ENCODE measurements around the gene RBMS1. TPM values are rescaled to one million over a fixed set of nuclear protein-coding genes. Genes with fewer than 3 reads are reported as not detected.
"Not testable (repeated sequence)": the region's sequence is repeated elsewhere in the genome, so short reads cannot be mapped to it uniquely, and the experiment has no call there.

RBMS1 gene
- total and polyA plus RNA-seq, 4 donors, result 29.5 to 72.0 (median 49.5) TPM

DNA sequence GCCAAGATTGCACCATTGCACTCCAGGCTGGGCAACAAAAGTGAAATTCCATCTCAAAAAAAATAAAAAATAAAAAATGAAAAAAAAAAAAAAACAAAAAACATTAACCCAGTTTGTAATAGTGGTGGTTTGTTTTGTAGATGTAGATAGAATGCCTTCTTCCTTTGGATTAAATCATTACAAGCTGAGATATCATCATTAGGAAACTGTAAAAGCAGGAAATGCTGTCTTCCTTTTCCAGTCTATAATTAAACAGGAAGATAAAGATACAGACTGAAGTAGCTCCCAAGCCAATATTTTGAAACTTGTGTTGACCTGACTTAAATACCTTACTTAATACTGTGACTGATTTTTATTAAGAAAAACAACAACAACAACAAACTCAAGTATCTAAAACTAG is 43.1 kb downstream of the RBMS1 start:
- Histone ChIP-seq H3K4me1 (ENCODE audit: control insufficient read depth, insufficient read depth, low read length) (no peaks in the 10 kb centered on the region), H3K36me3 (ENCODE audit: control insufficient read depth, insufficient read depth, low read length) (no peaks in the 10 kb centered on the region), H3K4me3 (ENCODE audit: low read depth, low read length) (no peak overlapping the region), H3K9me3 (ENCODE audit: control insufficient read depth, insufficient read depth, low read length) (no peaks in the 10 kb centered on the region), H3K27ac (ENCODE audit: low read depth, low read length) (no peak overlapping the region), H3K27me3 (ENCODE audit: control insufficient read depth, insufficient read depth, low read length) (no peaks in the 10 kb centered on the region)
- DNase-seq (ENCODE audit: low read depth in 4 of 6, low spot score in 6 of 6), result no peak

DNA sequence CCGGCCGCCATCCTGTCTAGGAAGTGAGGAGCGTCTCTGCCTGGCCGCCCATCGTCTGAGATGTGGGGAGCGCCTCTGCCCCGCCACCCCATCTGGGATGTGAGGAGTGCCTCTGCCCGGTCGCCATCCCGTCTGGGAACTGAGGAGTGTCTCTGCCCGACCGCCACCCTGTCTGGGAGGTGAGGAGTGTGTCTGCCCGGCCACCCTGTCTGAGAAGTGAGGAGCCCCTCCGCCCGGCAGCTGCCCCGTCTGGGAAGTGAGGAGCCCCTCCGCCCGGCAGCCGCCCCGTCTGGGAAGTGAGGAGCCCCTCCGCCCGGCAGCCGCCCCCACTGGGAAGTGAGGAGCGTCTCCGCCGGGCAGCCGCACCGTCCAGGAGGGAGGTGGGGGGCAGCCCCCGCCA is 44.8 kb downstream of the RBMS1 start:
- WGBS (ENCODE audit: insufficient coverage), result 70% methylated on average over 2 of the region's 29 CpGs
- not testable (repeated sequence) for H3K27me3 ChIP-seq (ENCODE audit: control insufficient read depth, insufficient read depth, low read length); DNase-seq (ENCODE audit: low read depth in 4 of 6, low spot score in 6 of 6)

DNA sequence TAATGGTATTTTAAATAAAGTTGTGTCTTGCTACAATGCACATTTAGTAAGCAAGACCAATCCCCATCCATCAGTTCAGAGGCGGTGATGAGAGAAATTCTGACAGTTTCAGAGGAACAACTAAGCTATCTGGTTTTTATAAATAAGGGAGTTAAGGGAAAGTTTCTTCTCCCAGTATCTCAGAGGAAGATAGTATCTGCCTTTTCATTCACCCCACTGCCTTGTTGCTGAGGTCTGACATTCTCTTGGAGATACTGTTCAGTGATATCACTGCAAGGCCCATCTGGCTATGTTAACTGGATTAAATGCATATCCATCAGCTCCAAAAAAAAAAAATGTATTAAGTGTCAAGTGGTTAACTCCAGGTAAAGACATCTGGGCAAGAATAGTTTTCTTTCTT is 47.9 kb downstream of the RBMS1 start:
- no peak for DNase-seq (ENCODE audit: low read depth in 4 of 6, low spot score in 6 of 6)
- no peaks in the 10 kb centered on the region for H3K4me1 ChIP-seq (ENCODE audit: control insufficient read depth, insufficient read depth, low read length)

More for the DNA sequence above, 44.8 kb downstream of the RBMS1 start:
- not testable (repeated sequence) for H3K36me3 ChIP-seq (ENCODE audit: control insufficient read depth, insufficient read depth, low read length); H3K4me3 ChIP-seq (ENCODE audit: low read depth, low read length); H3K27ac ChIP-seq (ENCODE audit: low read depth, low read length); H3K4me1 ChIP-seq (ENCODE audit: control insufficient read depth, insufficient read depth, low read length); H3K9me3 ChIP-seq (ENCODE audit: control insufficient read depth, insufficient read depth, low read length)

DNA sequence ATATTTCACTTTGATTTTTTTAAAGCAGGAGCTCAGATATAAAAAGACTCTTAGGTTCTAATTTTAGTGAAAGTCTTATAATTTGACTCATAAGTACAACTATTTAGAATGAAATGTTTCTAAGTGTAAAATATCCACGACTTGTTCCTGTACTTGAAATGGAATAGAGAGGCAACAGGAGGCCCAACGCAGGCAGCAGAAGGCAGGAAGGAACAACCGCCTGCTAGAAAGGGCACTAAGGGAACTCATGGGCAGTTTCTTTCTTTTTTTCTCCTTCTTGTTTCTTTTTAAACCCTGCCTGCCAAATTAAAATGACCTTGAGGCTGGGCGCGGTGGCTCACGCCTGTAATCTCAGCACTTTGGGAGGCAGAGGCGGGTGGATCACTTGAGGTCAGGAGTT is 51.0 kb downstream of the RBMS1 start:
- WGBS (ENCODE audit: insufficient coverage), result 92% methylated on average over 7 of the region's 7 CpGs

More for the DNA sequence above, 47.9 kb downstream of the RBMS1 start:
- WGBS (ENCODE audit: insufficient coverage), result no CpG with 5 or more reads among the region's 1 CpG
- Histone ChIP-seq H3K36me3 (ENCODE audit: control insufficient read depth, insufficient read depth, low read length) (no peaks in the 10 kb centered on the region), H3K4me3 (ENCODE audit: low read depth, low read length) (no peak overlapping the region), H3K27ac (ENCODE audit: low read depth, low read length) (no peak overlapping the region), H3K9me3 (ENCODE audit: control insufficient read depth, insufficient read depth, low read length) (no peaks in the 10 kb centered on the region), H3K27me3 (ENCODE audit: control insufficient read depth, insufficient read depth, low read length) (no peaks in the 10 kb centered on the region)

DNA sequence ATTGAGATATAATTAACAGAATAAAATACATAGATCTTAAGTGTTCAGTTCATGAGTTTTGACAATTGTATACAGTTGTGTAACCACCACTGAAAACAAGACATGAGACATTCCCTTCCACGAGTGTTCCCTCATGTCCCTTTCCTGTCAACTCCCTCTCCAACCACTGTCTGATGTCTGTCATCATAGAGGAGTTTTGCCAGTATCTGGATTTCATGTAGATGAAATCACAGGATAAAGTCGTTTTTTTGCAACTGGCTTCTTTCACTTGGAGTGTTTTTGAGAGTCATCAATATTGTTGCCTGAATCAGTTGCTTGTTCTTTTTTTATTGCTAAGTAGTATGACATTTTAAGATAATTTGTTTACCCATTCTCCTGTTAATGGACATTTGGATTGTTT is 52.7 kb downstream of the RBMS1 start:
- no peak for DNase-seq (ENCODE audit: low read depth in 4 of 6, low spot score in 6 of 6)
- no peak overlapping the region for H3K4me3 ChIP-seq (ENCODE audit: low read depth, low read length)
- H3K9me3 ChIP-seq (ENCODE audit: control insufficient read depth, insufficient read depth, low read length), result no peaks in the 10 kb centered on the region
- H3K36me3 ChIP-seq (ENCODE audit: control insufficient read depth, insufficient read depth, low read length), result no peaks in the 10 kb centered on the region
- H3K27ac ChIP-seq (ENCODE audit: low read depth, low read length), result no peak overlapping the region
- 50% methylated on average over 1 of the region's 2 CpGs for WGBS (ENCODE audit: insufficient coverage)
- H3K27me3 ChIP-seq (ENCODE audit: control insufficient read depth, insufficient read depth, low read length), result no peaks in the 10 kb centered on the region
- no peaks in the 10 kb centered on the region for H3K4me1 ChIP-seq (ENCODE audit: control insufficient read depth, insufficient read depth, low read length)

More for the DNA sequence above, 51.0 kb downstream of the RBMS1 start:
- Histone ChIP-seq H3K4me3 (ENCODE audit: low read depth, low read length) (no peak overlapping the region), H3K27me3 (ENCODE audit: control insufficient read depth, insufficient read depth, low read length) (no peaks in the 10 kb centered on the region), H3K27ac (ENCODE audit: low read depth, low read length) (no peak overlapping the region), H3K9me3 (ENCODE audit: control insufficient read depth, insufficient read depth, low read length) (no peaks in the 10 kb centered on the region), H3K4me1 (ENCODE audit: control insufficient read depth, insufficient read depth, low read length) (no peaks in the 10 kb centered on the region), H3K36me3 (ENCODE audit: control insufficient read depth, insufficient read depth, low read length) (no peaks in the 10 kb centered on the region)
- DNase-seq (ENCODE audit: low read depth in 4 of 6, low spot score in 6 of 6), result no peak

DNA sequence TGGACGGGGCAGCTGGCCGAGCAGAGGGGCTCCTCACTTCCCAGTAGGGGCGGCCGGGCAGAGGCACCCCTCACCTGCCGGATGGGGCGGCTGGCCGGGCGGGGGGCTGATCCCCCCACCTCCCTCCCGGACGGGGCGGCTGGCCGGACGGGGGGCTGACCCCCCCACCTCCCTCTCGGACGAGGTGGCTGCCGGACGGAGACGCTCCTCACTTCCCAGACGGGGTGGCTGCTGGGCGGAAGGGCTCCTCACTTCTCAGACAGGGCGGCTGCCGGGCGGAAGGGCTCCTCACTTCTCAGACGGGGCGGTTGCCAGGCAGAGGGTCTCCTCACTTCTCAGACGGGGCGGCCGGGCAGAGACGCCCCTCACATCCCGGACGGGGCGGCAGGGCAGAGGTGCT is 54.6 kb downstream of the RBMS1 start:
- not testable (repeated sequence) for DNase-seq (ENCODE audit: low read depth in 4 of 6, low spot score in 6 of 6); H3K36me3 ChIP-seq (ENCODE audit: control insufficient read depth, insufficient read depth, low read length); H3K27me3 ChIP-seq (ENCODE audit: control insufficient read depth, insufficient read depth, low read length); H3K27ac ChIP-seq (ENCODE audit: low read depth, low read length); H3K9me3 ChIP-seq (ENCODE audit: control insufficient read depth, insufficient read depth, low read length); H3K4me3 ChIP-seq (ENCODE audit: low read depth, low read length); H3K4me1 ChIP-seq (ENCODE audit: control insufficient read depth, insufficient read depth, low read length)
- 100% methylated on average over 9 of the region's 32 CpGs for WGBS (ENCODE audit: insufficient coverage)

DNA sequence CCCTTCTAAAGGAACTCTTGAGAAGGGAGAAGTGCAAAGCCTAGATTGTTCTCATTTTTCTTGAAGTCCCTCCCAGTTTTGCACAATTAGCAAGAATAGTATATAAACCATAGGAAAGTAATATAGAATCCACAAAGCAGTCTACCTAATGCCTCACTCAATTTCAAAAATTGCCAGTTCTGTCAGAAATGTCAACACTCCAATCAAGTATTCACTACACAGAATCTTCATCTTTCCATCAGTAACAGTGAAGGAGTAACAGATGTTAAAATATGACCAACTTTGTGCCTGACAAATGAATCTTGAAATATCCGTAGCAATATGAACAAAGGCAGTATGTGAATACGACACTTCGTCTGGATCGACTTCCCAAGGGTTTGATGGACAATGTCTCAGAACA is 56.3 kb downstream of the RBMS1 start:
- no peak for DNase-seq (ENCODE audit: low read depth in 4 of 6, low spot score in 6 of 6)
- Histone ChIP-seq H3K36me3 (ENCODE audit: control insufficient read depth, insufficient read depth, low read length) (no peaks in the 10 kb centered on the region), H3K4me1 (ENCODE audit: control insufficient read depth, insufficient read depth, low read length) (no peaks in the 10 kb centered on the region), H3K9me3 (ENCODE audit: control insufficient read depth, insufficient read depth, low read length) (no peaks in the 10 kb centered on the region), H3K27ac (ENCODE audit: low read depth, low read length) (no peak overlapping the region), H3K27me3 (ENCODE audit: control insufficient read depth, insufficient read depth, low read length) (no peaks in the 10 kb centered on the region), H3K4me3 (ENCODE audit: low read depth, low read length) (no peak overlapping the region)
- 100% methylated on average over 3 of the region's 4 CpGs for WGBS (ENCODE audit: insufficient coverage)

DNA sequence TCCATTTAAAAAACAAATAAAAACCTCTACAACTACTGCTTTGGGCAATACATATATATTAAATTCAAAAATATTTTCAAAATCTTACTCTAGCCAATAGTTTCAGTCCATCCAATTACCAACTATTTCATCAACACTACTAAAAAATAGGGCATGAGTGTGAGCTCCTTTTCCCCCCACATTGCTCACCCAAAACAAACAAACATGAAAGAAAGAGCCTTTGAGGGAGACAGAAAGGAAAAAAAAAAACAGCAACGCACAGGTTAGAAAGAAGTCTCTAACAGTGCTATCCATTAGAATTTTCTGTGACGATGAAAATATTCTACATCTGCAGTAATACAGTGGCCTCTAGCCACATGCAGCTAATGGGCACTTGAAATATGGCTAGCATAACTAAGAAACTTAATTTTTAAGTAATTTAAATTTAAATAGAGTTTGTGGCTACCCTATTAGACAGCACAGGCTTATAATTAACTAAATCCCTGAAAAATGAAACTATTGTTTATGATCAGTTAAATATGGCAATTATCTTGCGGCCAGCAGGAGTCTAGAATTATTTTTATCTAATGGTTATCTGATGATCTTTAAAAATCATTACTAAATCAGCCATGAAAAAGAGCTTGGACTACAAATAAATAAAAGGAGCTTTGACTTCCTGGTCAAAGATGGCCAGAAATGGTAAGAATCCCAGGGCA is 59.2 kb downstream of the RBMS1 start:
- DNase-seq (ENCODE audit: low read depth in 4 of 6, low spot score in 6 of 6), result no peak
- no peaks in the 10 kb centered on the region for H3K4me1 ChIP-seq (ENCODE audit: control insufficient read depth, insufficient read depth, low read length)
- H3K27me3 ChIP-seq (ENCODE audit: control insufficient read depth, insufficient read depth, low read length), result no peaks in the 10 kb centered on the region
- no CpG with 5 or more reads among the region's 3 CpGs for WGBS (ENCODE audit: insufficient coverage)
- H3K27ac ChIP-seq (ENCODE audit: low read depth, low read length), result no peak overlapping the region
- peaks cover 1% of the 10 kb centered on the region for H3K9me3 ChIP-seq (ENCODE audit: control insufficient read depth, insufficient read depth, low read length)
- H3K36me3 ChIP-seq (ENCODE audit: control insufficient read depth, insufficient read depth, low read length), result no peaks in the 10 kb centered on the region
- no peak overlapping the region for H3K4me3 ChIP-seq (ENCODE audit: low read depth, low read length)

DNA sequence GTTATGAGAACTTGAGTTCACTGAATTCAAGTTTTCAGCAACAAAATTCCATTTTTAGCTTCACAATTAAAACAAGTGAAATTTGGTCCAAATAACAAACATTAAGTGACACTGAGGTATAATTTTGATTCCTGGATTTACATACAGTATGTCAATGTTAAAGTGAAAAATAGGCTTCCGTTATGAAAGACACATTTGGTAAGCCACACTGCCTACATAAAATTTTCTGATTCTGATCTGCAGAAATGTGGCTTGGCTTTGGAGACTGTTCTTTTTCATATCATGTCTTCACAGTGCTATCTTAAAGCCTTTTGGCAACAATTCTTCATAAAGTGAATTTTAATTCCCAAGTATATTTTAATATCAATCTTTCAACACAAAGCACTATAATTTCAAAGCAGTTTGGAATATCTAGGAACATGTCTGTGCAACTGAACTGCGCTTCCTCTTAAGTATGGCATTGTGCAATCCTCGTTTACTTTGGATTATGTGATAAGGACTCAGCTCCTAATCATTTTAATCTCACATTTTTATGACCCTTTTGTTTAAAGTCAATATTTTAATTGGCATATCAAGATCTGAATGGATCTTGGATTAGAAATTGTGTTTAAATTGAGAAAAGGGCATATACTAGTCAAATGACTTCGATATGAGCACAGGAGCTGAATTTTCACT is 60.0 kb downstream of the RBMS1 start:
- no peak for DNase-seq (ENCODE audit: low read depth in 4 of 6, low spot score in 6 of 6)
- Histone ChIP-seq H3K9me3 (ENCODE audit: control insufficient read depth, insufficient read depth, low read length) (peaks cover 1% of the 10 kb centered on the region), H3K27ac (ENCODE audit: low read depth, low read length) (no peak overlapping the region), H3K4me3 (ENCODE audit: low read depth, low read length) (no peak overlapping the region), H3K4me1 (ENCODE audit: control insufficient read depth, insufficient read depth, low read length) (no peaks in the 10 kb centered on the region), H3K27me3 (ENCODE audit: control insufficient read depth, insufficient read depth, low read length) (no peaks in the 10 kb centered on the region), H3K36me3 (ENCODE audit: control insufficient read depth, insufficient read depth, low read length) (no peaks in the 10 kb centered on the region)
- no CpG with 5 or more reads among the region's 4 CpGs for WGBS (ENCODE audit: insufficient coverage)

DNA sequence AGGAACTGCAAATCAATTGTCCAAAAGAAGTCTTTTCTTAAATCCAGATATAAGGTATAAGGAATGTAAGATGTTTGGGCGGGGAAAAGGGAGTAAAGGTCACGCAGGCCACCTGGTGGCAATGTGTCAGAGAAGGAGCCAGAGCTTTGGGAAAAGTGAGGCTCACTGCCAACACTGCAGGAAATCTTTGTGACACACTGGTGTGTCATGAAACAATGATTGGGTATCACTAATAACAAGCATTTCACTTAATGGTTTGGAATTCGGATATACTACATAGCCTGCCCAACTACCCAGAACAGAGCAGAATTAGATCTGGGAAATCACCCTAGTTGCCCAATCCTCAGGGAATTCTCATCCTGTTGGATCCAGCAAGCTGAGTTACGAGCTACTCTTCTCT is 61.0 kb downstream of the RBMS1 start:
- DNase-seq (ENCODE audit: low read depth in 4 of 6, low spot score in 6 of 6), result peak in 1 of 6 donors; percentile 76
- Histone ChIP-seq H3K27me3 (ENCODE audit: control insufficient read depth, insufficient read depth, low read length) (no peaks in the 10 kb centered on the region), H3K27ac (ENCODE audit: low read depth, low read length) (no peak overlapping the region), H3K36me3 (ENCODE audit: control insufficient read depth, insufficient read depth, low read length) (no peaks in the 10 kb centered on the region), H3K9me3 (ENCODE audit: control insufficient read depth, insufficient read depth, low read length) (peaks cover 1% of the 10 kb centered on the region), H3K4me1 (ENCODE audit: control insufficient read depth, insufficient read depth, low read length) (no peaks in the 10 kb centered on the region), H3K4me3 (ENCODE audit: low read depth, low read length) (no peak overlapping the region)
- WGBS (ENCODE audit: insufficient coverage), result 86% methylated on average over 4 of the region's 4 CpGs

Measured in spinal cord (tissue), 10 donors.